ENCODE data around the gene BCAS1.
"Not testable (repeated sequence)": the region's sequence is repeated elsewhere in the genome, so short reads cannot be mapped to it uniquely, and the experiment has no call there.

Gene BCAS1

GRCh38 chr20:54017846-54018245 lies 52.5 kb downstream of the BCAS1 start (continued):
- TF ChIP-seq BACH2 (CRISPR knock-in tag; IDR thresholded peaks at IDR 0.05; ENCODE audit: borderline replicate concordance): no peak

DNA sequence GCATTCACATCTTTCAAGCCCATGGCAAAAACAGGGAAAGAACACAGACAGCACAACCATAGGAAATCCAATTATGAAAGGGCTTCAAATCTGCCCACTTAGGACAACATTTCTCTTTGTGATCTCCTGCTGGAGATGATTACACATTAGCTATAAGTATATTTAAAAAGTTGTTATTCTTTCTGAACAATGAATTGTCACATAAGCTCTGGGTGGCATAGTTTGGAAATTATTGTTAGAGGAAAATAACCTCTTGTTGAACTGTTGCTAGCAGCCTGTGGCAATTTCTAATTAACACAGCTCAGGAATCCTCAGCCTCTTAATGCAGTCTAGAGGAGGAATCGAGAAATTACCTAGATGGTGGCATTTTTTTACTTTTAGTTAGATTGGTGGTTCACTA lies 54.9 kb downstream of the BCAS1 start:
- TF ChIP-seq PPARA (CRISPR knock-in tag; IDR thresholded peaks at IDR 0.05; ENCODE audit: borderline replicate concordance): no peak
- TF ChIP-seq ZNF70 (CRISPR knock-in tag; IDR thresholded peaks at IDR 0.05): no peak
- no peak for TF ChIP-seq ZC3H10 (CRISPR knock-in tag; IDR thresholded peaks at IDR 0.05)
- TF ChIP-seq TOX (CRISPR knock-in tag; IDR thresholded peaks at IDR 0.05; ENCODE audit: borderline replicate concordance): no peak
- no peak for TF ChIP-seq SNAI2 (CRISPR knock-in tag; IDR thresholded peaks at IDR 0.05)
- TF ChIP-seq BACH2 (CRISPR knock-in tag; IDR thresholded peaks at IDR 0.05; ENCODE audit: borderline replicate concordance): no peak
- TF ChIP-seq ZNF565 (CRISPR knock-in tag; conservative IDR thresholded peaks at IDR 0.05; ENCODE audit: low read depth): no peak
- no peak for TF ChIP-seq TCF4 (CRISPR knock-in tag; IDR thresholded peaks at IDR 0.05; ENCODE audit: borderline replicate concordance)
- TF ChIP-seq, protein P1, sequence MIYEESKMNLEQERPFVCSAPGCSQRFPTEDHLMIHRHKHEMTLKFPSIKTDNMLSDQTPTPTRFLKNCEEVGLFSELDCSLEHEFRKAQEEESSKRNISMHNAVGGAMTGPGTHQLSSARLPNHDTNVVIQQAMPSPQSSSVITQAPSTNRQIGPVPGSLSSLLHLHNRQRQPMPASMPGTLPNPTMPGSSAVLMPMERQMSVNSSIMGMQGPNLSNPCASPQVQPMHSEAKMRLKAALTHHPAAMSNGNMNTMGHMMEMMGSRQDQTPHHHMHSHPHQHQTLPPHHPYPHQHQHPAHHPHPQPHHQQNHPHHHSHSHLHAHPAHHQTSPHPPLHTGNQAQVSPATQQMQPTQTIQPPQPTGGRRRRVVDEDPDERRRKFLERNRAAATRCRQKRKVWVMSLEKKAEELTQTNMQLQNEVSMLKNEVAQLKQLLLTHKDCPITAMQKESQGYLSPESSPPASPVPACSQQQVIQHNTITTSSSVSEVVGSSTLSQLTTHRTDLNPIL (CRISPR knock-in tag; IDR thresholded peaks at IDR 0.05; ENCODE audit: low read depth): no peak
- no peak for TF ChIP-seq CSRNP3 (CRISPR knock-in tag; IDR thresholded peaks at IDR 0.05)
- TF ChIP-seq GLIS3 (CRISPR knock-in tag; IDR thresholded peaks at IDR 0.05): no peak
- no peak for TF ChIP-seq CSDC2 (CRISPR knock-in tag; IDR thresholded peaks at IDR 0.05)
- no peak for ATAC-seq

- no peak for TF ChIP-seq ZNF565 (CRISPR knock-in tag; conservative IDR thresholded peaks at IDR 0.05; ENCODE audit: low read depth)
- no peak for TF ChIP-seq POU6F1 (CRISPR knock-in tag; IDR thresholded peaks at IDR 0.05; ENCODE audit: borderline replicate concordance, low read depth)
- no peak for TF ChIP-seq ISL1 (CRISPR knock-in tag; IDR thresholded peaks at IDR 0.05)
- no peak for TF ChIP-seq CSDC2 (CRISPR knock-in tag; IDR thresholded peaks at IDR 0.05)
- peak; percentile 85; the same call in 1 of the 2 replicates for TF ChIP-seq TCF4 (CRISPR knock-in tag; IDR thresholded peaks at IDR 0.05; ENCODE audit: borderline replicate concordance)
- ATAC-seq: no peak
These were observed 56.0 kb downstream of the BCAS1 start for GRCh38 chr20:54014293-54014926.

- no peak for TF ChIP-seq CSDC2 (CRISPR knock-in tag; IDR thresholded peaks at IDR 0.05)
- TF ChIP-seq ZNF8 (CRISPR knock-in tag; IDR thresholded peaks at IDR 0.05): peak; percentile 92
- ATAC-seq: no peak
These were observed 56.9 kb downstream of the BCAS1 start for GRCh38 chr20:54013471-54013870.

- TF ChIP-seq ZNF8 (CRISPR knock-in tag; IDR thresholded peaks at IDR 0.05): no peak
- TF ChIP-seq PATZ1 (CRISPR knock-in tag; IDR thresholded peaks at IDR 0.05; ENCODE audit: borderline replicate concordance): no peak
- no peak for TF ChIP-seq CSRNP3 (CRISPR knock-in tag; IDR thresholded peaks at IDR 0.05)
- TF ChIP-seq ISL1 (CRISPR knock-in tag; IDR thresholded peaks at IDR 0.05): no peak
- TF ChIP-seq POU6F1 (CRISPR knock-in tag; IDR thresholded peaks at IDR 0.05; ENCODE audit: borderline replicate concordance, low read depth): no peak
- TF ChIP-seq RARB (CRISPR knock-in tag; IDR thresholded peaks at IDR 0.05): no peak
- TF ChIP-seq ZNF565 (CRISPR knock-in tag; conservative IDR thresholded peaks at IDR 0.05; ENCODE audit: low read depth): no peak
- TF ChIP-seq ZC3H10 (CRISPR knock-in tag; IDR thresholded peaks at IDR 0.05): no peak
- TF ChIP-seq ZFP3 (CRISPR knock-in tag; IDR thresholded peaks at IDR 0.05): no peak
- no peak for TF ChIP-seq TCF4 (CRISPR knock-in tag; IDR thresholded peaks at IDR 0.05; ENCODE audit: borderline replicate concordance)
- no peak for TF ChIP-seq ARNTL (CRISPR knock-in tag; IDR thresholded peaks at IDR 0.05; ENCODE audit: borderline replicate concordance, low read depth)
- no peak for TF ChIP-seq TOX (CRISPR knock-in tag; IDR thresholded peaks at IDR 0.05; ENCODE audit: borderline replicate concordance)
- ATAC-seq: no peak
These were observed 59.0 kb downstream of the BCAS1 start for GRCh38 chr20:54011346-54011745.

GRCh38 chr20:54006216-54006615 lies 64.2 kb downstream of the BCAS1 start:
- not testable (repeated sequence) for ATAC-seq
